ENCODE results near the gene SLC29A4. TPM values are rescaled to one million over a fixed set of nuclear protein-coding genes. Genes with fewer than 3 reads are reported as not detected.
A peak's percentile ranks its signal among the peaks of the same experiment; 100 is the strongest.

SLC29A4 gene
- total RNA-seq, 1 experiment from 2014 or later = 38.9 TPM

DNA sequence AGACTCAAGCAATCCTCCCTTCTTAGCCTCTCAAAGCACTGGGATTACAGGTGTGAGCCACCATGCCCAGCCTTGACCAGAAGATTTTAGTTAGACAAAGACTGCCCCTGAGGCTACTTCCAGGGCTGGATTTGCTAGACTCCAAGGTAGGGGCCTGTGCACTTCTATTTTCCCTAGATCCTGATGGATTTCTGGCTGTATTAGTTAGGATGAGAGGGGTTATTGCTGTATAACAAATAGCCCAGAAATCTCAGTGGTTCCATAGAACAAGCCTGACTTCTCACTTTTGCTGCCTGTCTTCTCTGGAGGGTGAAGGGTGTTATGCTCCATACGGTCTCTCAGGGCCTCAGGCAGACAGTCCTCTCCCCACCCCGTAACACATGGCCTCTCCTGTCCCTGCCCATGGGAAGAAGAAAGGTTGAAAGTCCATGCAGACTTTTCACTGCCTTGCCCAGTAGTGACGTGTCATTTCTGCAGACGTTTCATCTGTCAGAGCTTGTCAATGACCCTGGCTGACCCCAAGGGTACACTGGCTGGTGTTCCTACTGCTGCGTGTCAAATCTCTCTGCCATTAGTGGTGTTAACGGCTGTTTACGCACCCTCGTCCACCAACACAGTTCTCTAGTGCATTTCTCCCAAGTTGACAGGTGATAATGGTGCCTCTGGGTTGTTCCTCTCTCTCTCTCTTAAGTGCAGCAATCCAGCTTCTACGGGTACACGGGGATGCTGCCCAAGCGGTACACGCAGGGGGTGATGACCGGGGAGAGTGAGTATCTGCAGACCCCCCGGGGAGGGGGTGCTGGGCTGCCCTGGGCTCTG, 11.6 kb downstream of the SLC29A4 start:
- POLR2A ChIA-PET = no interaction called here

DNA sequence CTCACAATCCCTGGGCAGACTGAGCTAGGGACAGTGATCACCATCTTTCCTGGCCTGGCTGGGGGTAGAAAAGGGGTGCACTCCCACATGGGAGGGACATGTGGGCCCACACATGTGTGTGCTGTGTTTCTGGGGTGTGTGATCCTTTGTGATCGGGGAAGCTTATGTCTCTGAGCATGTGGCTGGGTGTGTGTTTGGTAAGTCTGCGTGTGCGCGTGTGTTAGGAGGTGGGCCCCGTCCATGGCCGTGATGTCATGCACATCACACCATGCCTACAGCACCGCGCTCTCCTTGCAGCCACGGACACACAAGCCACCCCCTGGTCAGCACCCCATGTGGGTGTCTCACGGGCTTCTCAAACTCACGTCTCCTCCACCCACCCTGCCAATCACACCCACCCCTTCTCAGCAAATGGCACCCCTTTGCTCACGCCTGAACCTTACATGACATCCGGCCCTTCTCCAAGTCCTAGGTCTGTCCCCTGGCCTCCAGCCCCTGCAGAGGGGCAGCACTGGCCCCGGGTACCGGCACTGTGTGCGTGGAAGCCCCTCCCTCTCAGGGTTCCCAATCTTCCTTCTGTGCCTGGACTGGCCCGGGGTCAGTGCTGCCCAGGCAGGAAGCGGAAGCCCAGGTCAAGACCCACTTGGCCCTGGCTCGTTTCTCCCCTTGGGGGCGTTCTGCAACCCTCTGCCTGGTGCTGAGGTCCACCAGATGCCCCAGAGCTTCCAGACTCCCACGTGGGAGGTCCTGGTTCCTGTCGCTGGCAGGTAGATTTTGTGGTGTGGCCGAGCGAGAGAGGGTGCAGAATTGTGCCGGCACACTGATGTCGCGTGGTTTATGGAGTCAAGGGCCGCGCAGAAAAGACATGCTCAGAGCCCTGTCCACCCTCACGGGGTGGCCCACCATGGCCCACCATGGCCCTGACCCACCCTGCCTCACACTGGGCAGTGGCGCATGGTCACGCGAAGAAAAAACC, 12.6 kb downstream of the SLC29A4 start:
- no TSS peak for BruUV-seq (replicated peaks)
- ATAC-seq = no peak
- in situ Hi-C loops (cut with HindIII; ENCODE audit: low pct_unique_long_range_greater_than_20kb, low sequenced_read_pairs) = no loop called here
- H3K27me3 ChIP-seq (ENCODE audit: control insufficient read depth, insufficient read depth, low read length) = no peaks in the 10 kb centered on the region
- H3K4me3 ChIP-seq (ENCODE audit: low read depth in 2 of 2, low read length in 2 of 2) = no peak overlapping the region
- intact Hi-C loops (cut with micrococcal nuclease; ENCODE audit: unreplicated experiment) = no loop called here
- no peaks in the 10 kb centered on the region for H3K36me3 ChIP-seq (ENCODE audit: control insufficient read depth, insufficient read depth, low read length)
- no peaks in the 10 kb centered on the region for H3K9me3 ChIP-seq (ENCODE audit: control insufficient read depth, insufficient read depth, low read depth, low read length)
- TF ChIP-seq POLR2AphosphoS5 (IDR thresholded peaks at IDR 0.05; ENCODE audit: low read depth, low read length) (no peak), SIN3A (IDR thresholded peaks at IDR 0.05; ENCODE audit: borderline replicate concordance, insufficient read depth, low read depth, low read length) (no peak), TCF7L2 (IDR thresholded peaks at IDR 0.05; ENCODE audit: low read depth, low read length) (no peak)
- TF ChIP-seq, protein P1, sequence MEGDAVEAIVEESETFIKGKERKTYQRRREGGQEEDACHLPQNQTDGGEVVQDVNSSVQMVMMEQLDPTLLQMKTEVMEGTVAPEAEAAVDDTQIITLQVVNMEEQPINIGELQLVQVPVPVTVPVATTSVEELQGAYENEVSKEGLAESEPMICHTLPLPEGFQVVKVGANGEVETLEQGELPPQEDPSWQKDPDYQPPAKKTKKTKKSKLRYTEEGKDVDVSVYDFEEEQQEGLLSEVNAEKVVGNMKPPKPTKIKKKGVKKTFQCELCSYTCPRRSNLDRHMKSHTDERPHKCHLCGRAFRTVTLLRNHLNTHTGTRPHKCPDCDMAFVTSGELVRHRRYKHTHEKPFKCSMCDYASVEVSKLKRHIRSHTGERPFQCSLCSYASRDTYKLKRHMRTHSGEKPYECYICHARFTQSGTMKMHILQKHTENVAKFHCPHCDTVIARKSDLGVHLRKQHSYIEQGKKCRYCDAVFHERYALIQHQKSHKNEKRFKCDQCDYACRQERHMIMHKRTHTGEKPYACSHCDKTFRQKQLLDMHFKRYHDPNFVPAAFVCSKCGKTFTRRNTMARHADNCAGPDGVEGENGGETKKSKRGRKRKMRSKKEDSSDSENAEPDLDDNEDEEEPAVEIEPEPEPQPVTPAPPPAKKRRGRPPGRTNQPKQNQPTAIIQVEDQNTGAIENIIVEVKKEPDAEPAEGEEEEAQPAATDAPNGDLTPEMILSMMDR (IDR thresholded peaks at IDR 0.05) = no peak
- TF ChIP-seq, protein P2, sequence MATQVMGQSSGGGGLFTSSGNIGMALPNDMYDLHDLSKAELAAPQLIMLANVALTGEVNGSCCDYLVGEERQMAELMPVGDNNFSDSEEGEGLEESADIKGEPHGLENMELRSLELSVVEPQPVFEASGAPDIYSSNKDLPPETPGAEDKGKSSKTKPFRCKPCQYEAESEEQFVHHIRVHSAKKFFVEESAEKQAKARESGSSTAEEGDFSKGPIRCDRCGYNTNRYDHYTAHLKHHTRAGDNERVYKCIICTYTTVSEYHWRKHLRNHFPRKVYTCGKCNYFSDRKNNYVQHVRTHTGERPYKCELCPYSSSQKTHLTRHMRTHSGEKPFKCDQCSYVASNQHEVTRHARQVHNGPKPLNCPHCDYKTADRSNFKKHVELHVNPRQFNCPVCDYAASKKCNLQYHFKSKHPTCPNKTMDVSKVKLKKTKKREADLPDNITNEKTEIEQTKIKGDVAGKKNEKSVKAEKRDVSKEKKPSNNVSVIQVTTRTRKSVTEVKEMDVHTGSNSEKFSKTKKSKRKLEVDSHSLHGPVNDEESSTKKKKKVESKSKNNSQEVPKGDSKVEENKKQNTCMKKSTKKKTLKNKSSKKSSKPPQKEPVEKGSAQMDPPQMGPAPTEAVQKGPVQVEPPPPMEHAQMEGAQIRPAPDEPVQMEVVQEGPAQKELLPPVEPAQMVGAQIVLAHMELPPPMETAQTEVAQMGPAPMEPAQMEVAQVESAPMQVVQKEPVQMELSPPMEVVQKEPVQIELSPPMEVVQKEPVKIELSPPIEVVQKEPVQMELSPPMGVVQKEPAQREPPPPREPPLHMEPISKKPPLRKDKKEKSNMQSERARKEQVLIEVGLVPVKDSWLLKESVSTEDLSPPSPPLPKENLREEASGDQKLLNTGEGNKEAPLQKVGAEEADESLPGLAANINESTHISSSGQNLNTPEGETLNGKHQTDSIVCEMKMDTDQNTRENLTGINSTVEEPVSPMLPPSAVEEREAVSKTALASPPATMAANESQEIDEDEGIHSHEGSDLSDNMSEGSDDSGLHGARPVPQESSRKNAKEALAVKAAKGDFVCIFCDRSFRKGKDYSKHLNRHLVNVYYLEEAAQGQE (IDR thresholded peaks at IDR 0.05; ENCODE audit: insufficient read depth in 1 of 2, low read depth in 2 of 2, low read length in 1 of 2) = no peak
- H3K4me1 ChIP-seq (ENCODE audit: control insufficient read depth, insufficient read depth, low read length) = no peaks in the 10 kb centered on the region
- ChIA-PET POLR2A (no interaction called here), CTCF (interaction anchor here (0.6 kb wide), 1 partner anchor 11 kb away, joined by 5 read pairs; no protein-coding TSS in a partner anchor)
- DNase-seq (ENCODE audit: low read depth, low spot score) = no peak
- no peak overlapping the region for H3K27ac ChIP-seq (ENCODE audit: low read length)

More for the DNA sequence above, 11.6 kb downstream of the SLC29A4 start:
- Histone ChIP-seq H3K4me1 (ENCODE audit: control insufficient read depth, insufficient read depth, low read length) (no peaks in the 10 kb centered on the region), H3K4me3 (ENCODE audit: low read depth in 2 of 2, low read length in 2 of 2) (no peak overlapping the region), H3K27me3 (ENCODE audit: control insufficient read depth, insufficient read depth, low read length) (no peaks in the 10 kb centered on the region), H3K9me3 (ENCODE audit: control insufficient read depth, insufficient read depth, low read depth, low read length) (no peaks in the 10 kb centered on the region), H3K27ac (ENCODE audit: low read length) (no peak overlapping the region), H3K36me3 (ENCODE audit: control insufficient read depth, insufficient read depth, low read length) (no peaks in the 10 kb centered on the region)
- no peak for DNase-seq (ENCODE audit: low read depth, low spot score)
- ATAC-seq = no peak
- intact Hi-C loops (cut with micrococcal nuclease; ENCODE audit: unreplicated experiment) = no loop called here
- TF ChIP-seq TCF7L2 (IDR thresholded peaks at IDR 0.05; ENCODE audit: low read depth, low read length) = no peak
- no peak for TF ChIP-seq SIN3A (IDR thresholded peaks at IDR 0.05; ENCODE audit: borderline replicate concordance, insufficient read depth, low read depth, low read length)
- TF ChIP-seq, protein P1 (IDR thresholded peaks at IDR 0.05) = no peak
- TF ChIP-seq, protein P2 (IDR thresholded peaks at IDR 0.05; ENCODE audit: insufficient read depth in 1 of 2, low read depth in 2 of 2, low read length in 1 of 2) = no peak
- no peak for TF ChIP-seq POLR2AphosphoS5 (IDR thresholded peaks at IDR 0.05; ENCODE audit: low read depth, low read length)
- BruUV-seq (replicated peaks) = TSS peak; percentile 79
- in situ Hi-C loops (cut with HindIII; ENCODE audit: low pct_unique_long_range_greater_than_20kb, low sequenced_read_pairs) = no loop called here
- CTCF ChIA-PET = no interaction called here
